ENCODE data around the gene DUSP22. TPM values are rescaled to one million over a fixed set of nuclear protein-coding genes. Genes with fewer than 3 reads are reported as not detected.

DUSP22 gene
- total and polyA plus RNA-seq, 2 experiments from 2014 or later: 24.2 to 26.3 TPM

- no peaks in the 10 kb centered on the region for H3K27me3 ChIP-seq
- no peak overlapping the region for H2AFZ ChIP-seq
- no peak for DNase-seq (ENCODE audit: low spot score)
- WGBS (ENCODE audit: low lambda C conversion rate, missing lambda C conversion rate): 81% methylated on average over 11 of the region's 11 CpGs
- no peaks in the 10 kb centered on the region for H3K36me3 ChIP-seq (replicated peaks; ENCODE audit: insufficient read depth, low read depth)
- H3K4me2 ChIP-seq: no peak overlapping the region
- H3K79me2 ChIP-seq: no peaks in the 10 kb centered on the region
- no peak overlapping the region for H3K27ac ChIP-seq
- H3K4me3 ChIP-seq: no peak overlapping the region
- no peaks in the 10 kb centered on the region for H3K4me1 ChIP-seq (ENCODE audit: insufficient read depth)
- no peaks in the 10 kb centered on the region for H3K9me3 ChIP-seq (ENCODE audit: low read depth)
- no peaks in the 10 kb centered on the region for H3K9me2 ChIP-seq (replicated peaks; ENCODE audit: insufficient read depth)
- H4K20me1 ChIP-seq (ENCODE audit: insufficient read depth, poor library complexity, severe bottlenecking): no peaks in the 10 kb centered on the region
- TF ChIP-seq EZH2 (IDR thresholded peaks at IDR 0.05; ENCODE audit: borderline replicate concordance): no peak
- TF ChIP-seq CTCF (IDR thresholded peaks at IDR 0.05; ENCODE audit: poor library complexity): no peak
These were observed 60.7 kb downstream of the DUSP22 start for GRCh38 chr6:352896-353470.

GRCh38 chr6:353642-354614 lies 61.6 kb downstream of the DUSP22 start:
- no peaks in the 10 kb centered on the region for H3K79me2 ChIP-seq
- H3K4me2 ChIP-seq: no peak overlapping the region
- no peaks in the 10 kb centered on the region for H3K9me3 ChIP-seq (ENCODE audit: low read depth)
- H4K20me1 ChIP-seq (ENCODE audit: insufficient read depth, poor library complexity, severe bottlenecking): no peaks in the 10 kb centered on the region
- no peak for DNase-seq (ENCODE audit: low spot score)
- TF ChIP-seq CTCF (IDR thresholded peaks at IDR 0.05; ENCODE audit: poor library complexity): no peak
- no peak for TF ChIP-seq EZH2phosphoT487 (IDR thresholded peaks at IDR 0.05; ENCODE audit: low read depth, severe bottlenecking, unreplicated experiment)
- TF ChIP-seq EZH2 (IDR thresholded peaks at IDR 0.05; ENCODE audit: borderline replicate concordance): no peak
- no peak overlapping the region for H2AFZ ChIP-seq
- 85% methylated on average over 18 of the region's 18 CpGs for WGBS (ENCODE audit: low lambda C conversion rate, missing lambda C conversion rate)
- no peaks in the 10 kb centered on the region for H3K36me3 ChIP-seq (replicated peaks; ENCODE audit: insufficient read depth, low read depth)
- H3K4me1 ChIP-seq (ENCODE audit: insufficient read depth): no peaks in the 10 kb centered on the region
- H3K4me3 ChIP-seq: no peak overlapping the region
- H3K9me2 ChIP-seq (replicated peaks; ENCODE audit: insufficient read depth): no peaks in the 10 kb centered on the region
- H3K27ac ChIP-seq: no peak overlapping the region
- H3K27me3 ChIP-seq: no peaks in the 10 kb centered on the region

- Histone ChIP-seq H3K79me2 (no peaks in the 10 kb centered on the region), H3K36me3 (replicated peaks; ENCODE audit: insufficient read depth, low read depth) (no peaks in the 10 kb centered on the region), H2AFZ (no peak overlapping the region), H3K4me1 (ENCODE audit: insufficient read depth) (no peaks in the 10 kb centered on the region), H3K4me2 (no peak overlapping the region), H3K27ac (no peak overlapping the region), H3K27me3 (no peaks in the 10 kb centered on the region), H4K20me1 (ENCODE audit: insufficient read depth, poor library complexity, severe bottlenecking) (no peaks in the 10 kb centered on the region), H3K9me2 (replicated peaks; ENCODE audit: insufficient read depth) (no peaks in the 10 kb centered on the region), H3K9me3 (ENCODE audit: low read depth) (no peaks in the 10 kb centered on the region), H3K4me3 (no peak overlapping the region)
- TF ChIP-seq EZH2 (IDR thresholded peaks at IDR 0.05; ENCODE audit: borderline replicate concordance) (no peak), CTCF (IDR thresholded peaks at IDR 0.05; ENCODE audit: poor library complexity) (no peak), EZH2phosphoT487 (IDR thresholded peaks at IDR 0.05; ENCODE audit: low read depth, severe bottlenecking, unreplicated experiment) (no peak)
- no peak for DNase-seq (ENCODE audit: low spot score)
- 88% methylated on average over 15 of the region's 15 CpGs for WGBS (ENCODE audit: low lambda C conversion rate, missing lambda C conversion rate)
These were observed 62.5 kb downstream of the DUSP22 start for GRCh38 chr6:354631-355280.

Data from hepatocyte (in vitro differentiated cells).